SK-N-SH treated with all-trans-retinoic acid at 6 μM for 48 hours (cell line): Measurements from ENCODE around the gene ARHGAP44.

Experiments
- GLIS3 ChIP-seq: fragments of 250-450 bp; sonication (Bioruptor Pico); IDR thresholded peaks from 2 replicates; pipeline ENCODE4 v1.5.0; 2020; ENCODE audit warnings: mild to moderate bottlenecking, moderate library complexity
- RARB ChIP-seq: fragments of 250-450 bp; sonication (Bioruptor Pico); IDR thresholded peaks from 2 replicates; pipeline ENCODE4 v1.8.0; 2021; ENCODE audit warnings: mild to moderate bottlenecking, moderate library complexity

DNA sequence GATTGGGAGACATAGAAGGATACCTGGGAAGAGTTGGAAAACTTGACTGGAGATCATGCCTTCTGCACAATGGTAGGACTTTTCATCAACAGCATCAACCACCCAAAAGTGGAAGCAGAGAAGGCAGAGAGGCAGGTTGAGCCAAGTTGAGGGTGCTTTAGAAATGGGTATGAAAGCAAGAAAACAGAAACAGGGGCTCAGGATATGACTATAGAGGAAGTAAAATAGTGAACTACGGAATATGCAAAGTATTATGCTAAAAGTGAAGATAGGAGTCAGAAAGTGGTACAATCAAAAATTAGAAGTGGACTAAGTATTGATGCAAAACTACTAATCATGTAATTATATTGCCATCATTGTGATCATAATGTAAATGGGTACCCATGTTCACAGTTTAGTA lies 16.1 kb upstream of the ARHGAP44 start:
- TF ChIP-seq GLIS3 (CRISPR knock-in tag) (no peak), RARB (CRISPR knock-in tag) (no peak)
